ENCODE measurements around the gene GMCL1. TPM values are rescaled to one million over a fixed set of nuclear protein-coding genes. Genes with fewer than 3 reads are reported as not detected.

Gene GMCL1
- total RNA-seq, 1 donor from 2014 or later = 10.4 TPM

DNA sequence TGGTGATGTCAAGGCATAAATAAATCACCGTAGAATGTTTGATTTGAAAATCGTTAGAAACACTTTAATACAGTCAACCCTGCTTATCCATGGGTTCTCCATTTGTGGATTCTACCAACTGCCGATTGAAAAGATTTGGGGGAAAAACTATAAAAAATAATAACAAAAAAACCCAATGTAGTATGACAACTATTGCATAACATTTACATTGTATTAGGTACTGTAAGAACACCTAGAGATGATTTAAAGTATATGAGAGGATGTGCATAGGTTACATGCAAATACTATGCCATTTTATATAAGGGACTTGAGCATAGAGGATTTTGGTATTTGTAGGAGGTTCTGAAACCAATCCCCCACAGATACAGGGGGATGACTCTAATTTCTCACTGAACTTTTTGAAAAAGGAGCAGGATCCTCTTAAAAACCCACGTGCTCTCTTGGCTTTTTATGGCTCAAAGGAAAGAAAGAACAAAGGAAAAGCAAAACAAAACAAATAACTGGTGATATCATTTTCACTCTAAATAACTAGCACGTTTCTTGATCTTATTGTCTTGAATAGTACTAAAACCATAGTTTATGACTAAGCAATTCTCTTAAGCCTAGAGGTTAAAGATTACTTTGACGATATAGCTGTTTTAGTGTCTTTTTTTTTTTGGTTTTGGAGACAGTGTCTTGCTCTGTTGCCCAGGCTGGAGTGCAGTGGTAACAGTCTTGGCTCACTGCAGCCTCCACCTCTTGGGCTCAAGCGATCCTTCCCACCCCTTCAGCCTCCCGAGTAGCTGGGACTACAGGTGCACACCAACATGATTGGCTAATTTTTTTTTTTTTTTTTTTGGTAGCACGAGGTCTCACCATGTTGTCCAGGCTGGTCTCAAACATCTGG lies 17.0 kb downstream of the GMCL1 start:
- TF ChIP-seq, protein P1, sequence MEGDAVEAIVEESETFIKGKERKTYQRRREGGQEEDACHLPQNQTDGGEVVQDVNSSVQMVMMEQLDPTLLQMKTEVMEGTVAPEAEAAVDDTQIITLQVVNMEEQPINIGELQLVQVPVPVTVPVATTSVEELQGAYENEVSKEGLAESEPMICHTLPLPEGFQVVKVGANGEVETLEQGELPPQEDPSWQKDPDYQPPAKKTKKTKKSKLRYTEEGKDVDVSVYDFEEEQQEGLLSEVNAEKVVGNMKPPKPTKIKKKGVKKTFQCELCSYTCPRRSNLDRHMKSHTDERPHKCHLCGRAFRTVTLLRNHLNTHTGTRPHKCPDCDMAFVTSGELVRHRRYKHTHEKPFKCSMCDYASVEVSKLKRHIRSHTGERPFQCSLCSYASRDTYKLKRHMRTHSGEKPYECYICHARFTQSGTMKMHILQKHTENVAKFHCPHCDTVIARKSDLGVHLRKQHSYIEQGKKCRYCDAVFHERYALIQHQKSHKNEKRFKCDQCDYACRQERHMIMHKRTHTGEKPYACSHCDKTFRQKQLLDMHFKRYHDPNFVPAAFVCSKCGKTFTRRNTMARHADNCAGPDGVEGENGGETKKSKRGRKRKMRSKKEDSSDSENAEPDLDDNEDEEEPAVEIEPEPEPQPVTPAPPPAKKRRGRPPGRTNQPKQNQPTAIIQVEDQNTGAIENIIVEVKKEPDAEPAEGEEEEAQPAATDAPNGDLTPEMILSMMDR (IDR thresholded peaks at IDR 0.05) = no peak
- Histone ChIP-seq H3K9me3 (no peaks in the 10 kb centered on the region), H3K27me3 (no peaks in the 10 kb centered on the region), H3K36me3 (peaks cover 18 to 44% of the 10 kb centered on the region in 2 donors), H3K27ac (no peak overlapping the region), H3K4me3 (no peak overlapping the region), H3K4me1 (no peaks in the 10 kb centered on the region)
- DNase-seq (ENCODE audit: low spot score in 2 of 2) = no peak
- intact Hi-C loops (cut with DNase I) = no loop called here

DNA sequence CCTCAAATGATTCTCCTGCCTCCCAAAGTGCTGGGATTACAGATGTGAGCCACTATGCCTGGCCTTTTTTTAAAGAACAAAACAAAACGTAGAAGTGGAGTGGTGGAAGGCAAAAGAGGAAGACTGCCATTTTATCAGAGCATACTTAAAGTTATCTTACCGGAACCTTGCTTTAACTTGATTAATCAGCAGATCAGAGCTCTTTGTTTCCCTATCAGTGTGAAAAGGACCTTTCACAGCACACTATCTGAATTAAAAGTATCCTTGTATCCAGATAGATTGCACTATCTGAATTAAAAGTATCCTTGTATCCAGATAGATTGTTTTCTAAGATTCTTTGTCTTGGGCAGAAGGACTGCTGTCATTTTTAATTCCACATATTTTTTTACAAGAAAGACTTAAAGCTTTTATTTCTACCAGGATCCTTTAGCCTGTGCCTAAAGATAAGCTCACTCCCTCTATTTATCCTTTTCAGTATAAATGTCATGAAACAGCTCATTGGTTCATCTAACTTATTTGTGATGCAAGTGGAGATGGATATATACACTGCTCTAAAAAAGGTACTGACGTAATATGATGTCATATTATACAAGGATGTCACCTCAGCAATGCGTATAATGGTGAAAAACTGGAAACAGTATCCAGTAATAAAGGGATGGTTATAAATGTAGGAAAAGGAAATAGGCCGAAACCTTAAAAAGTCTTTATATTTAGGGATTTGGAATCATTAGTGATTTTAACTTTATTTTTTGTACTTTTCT lies 17.8 kb downstream of the GMCL1 start:
- H3K36me3 ChIP-seq = peaks cover 20 to 47% of the 10 kb centered on the region in 2 donors
- TF ChIP-seq, protein P1 (IDR thresholded peaks at IDR 0.05) = no peak
- no peaks in the 10 kb centered on the region for H3K4me1 ChIP-seq
- no peak overlapping the region for H3K27ac ChIP-seq
- no peak for DNase-seq (ENCODE audit: low spot score in 2 of 2)
- intact Hi-C loops (cut with DNase I) = no loop called here
- no peaks in the 10 kb centered on the region for H3K27me3 ChIP-seq
- no peaks in the 10 kb centered on the region for H3K9me3 ChIP-seq
- no peak overlapping the region for H3K4me3 ChIP-seq

DNA sequence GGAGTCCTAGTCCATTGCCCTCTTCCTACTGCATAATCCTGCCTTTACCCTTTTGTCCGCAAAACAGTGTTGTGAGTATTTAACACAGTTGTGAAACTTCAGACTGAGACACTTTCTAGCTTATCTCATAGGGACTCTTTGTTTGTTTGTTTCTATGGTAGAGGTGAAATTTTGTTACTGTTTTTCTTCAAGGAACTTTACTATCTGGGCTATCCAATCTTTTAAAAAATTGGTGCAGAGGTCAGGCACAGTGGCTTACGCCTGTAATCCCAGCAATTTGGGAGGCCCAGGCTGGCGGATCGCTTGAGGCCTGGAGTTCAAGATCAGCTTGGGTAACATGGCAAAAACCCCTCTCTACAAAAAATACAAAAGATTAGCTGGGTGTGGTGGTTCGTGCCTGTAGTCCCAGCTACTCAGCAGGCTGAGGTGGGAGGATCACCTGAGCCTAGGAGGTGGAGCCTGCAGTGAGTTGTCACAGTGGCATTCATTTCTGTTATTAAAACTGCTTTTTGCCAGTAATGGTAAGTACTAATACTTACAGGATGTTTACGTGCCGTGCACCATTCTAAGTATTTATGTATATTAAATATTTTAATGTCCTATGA lies 18.8 kb downstream of the GMCL1 start:
- DNase-seq (ENCODE audit: low spot score in 2 of 2) = no peak
- no peak overlapping the region for H3K4me3 ChIP-seq
- H3K4me1 ChIP-seq = no peaks in the 10 kb centered on the region
- H3K9me3 ChIP-seq = no peaks in the 10 kb centered on the region
- intact Hi-C loops (cut with DNase I) = no loop called here
- H3K27me3 ChIP-seq = no peaks in the 10 kb centered on the region
- peaks cover 24 to 54% of the 10 kb centered on the region in 2 donors for H3K36me3 ChIP-seq
- no peak overlapping the region for H3K27ac ChIP-seq
- TF ChIP-seq, protein P1 (IDR thresholded peaks at IDR 0.05) = no peak

DNA sequence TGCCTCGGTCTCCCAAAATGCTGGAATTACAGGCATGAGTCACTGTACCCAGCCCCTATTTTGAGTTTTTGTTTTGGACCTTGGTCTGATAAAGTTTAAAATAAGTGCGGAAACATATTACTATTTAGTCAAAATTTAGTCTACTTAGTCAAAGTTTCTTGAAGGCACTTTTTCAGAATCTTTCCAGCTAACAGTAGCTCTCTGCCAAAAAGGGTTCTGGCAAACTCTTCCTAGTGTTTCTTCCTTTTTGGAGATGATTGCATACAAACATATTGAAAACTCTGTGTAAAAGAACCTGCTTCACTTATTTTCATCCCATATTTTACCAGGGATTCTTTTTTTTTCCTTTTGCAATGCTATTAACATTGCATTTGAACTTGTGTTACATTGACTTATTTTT lies 28.8 kb downstream of the GMCL1 start:
- H3K4me3 ChIP-seq = no peak overlapping the region
- DNase-seq (ENCODE audit: low spot score in 2 of 2) = no peak
- H3K9me3 ChIP-seq = no peaks in the 10 kb centered on the region
- H3K4me1 ChIP-seq = no peaks in the 10 kb centered on the region
- H3K36me3 ChIP-seq = peaks cover 0 to 6% of the 10 kb centered on the region in 2 donors
- H3K27ac ChIP-seq = no peak overlapping the region
- TF ChIP-seq, protein P1 (IDR thresholded peaks at IDR 0.05) = no peak
- intact Hi-C loops (cut with DNase I) = no loop called here
- no peaks in the 10 kb centered on the region for H3K27me3 ChIP-seq

DNA sequence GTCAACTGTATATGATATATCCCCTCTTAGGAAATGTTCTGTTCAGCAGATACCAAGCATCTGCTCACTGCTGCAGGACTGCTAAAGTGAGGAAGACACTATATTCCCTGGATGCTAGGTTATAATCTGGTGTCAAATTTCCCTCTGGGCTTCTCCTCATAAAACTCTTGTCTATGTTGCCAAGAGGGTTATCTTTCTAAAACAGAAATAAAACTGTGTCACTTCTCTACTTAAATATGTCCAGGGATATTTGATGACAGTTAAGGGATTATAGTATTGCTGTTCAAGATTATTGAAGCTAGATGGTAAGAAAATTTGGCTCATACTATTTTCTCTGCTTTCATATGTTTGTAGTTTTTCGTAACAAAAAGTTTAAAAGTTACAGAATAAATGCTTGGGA lies 33.8 kb downstream of the GMCL1 start:
- TF ChIP-seq, protein P1 (IDR thresholded peaks at IDR 0.05) = no peak
- DNase-seq (ENCODE audit: low spot score in 2 of 2) = no peak
- H3K36me3 ChIP-seq = peaks cover 35 to 40% of the 10 kb centered on the region in 2 donors
- intact Hi-C loops (cut with DNase I) = no loop called here
- no peaks in the 10 kb centered on the region for H3K4me1 ChIP-seq
- H3K4me3 ChIP-seq = no peak overlapping the region
- H3K27ac ChIP-seq = no peak overlapping the region
- H3K9me3 ChIP-seq = no peaks in the 10 kb centered on the region
- H3K27me3 ChIP-seq = no peaks in the 10 kb centered on the region

Data from ascending aorta (tissue), 2 donors.